IMR-90 (cell line): ENCODE data around the gene RASGRP2.
"Not testable (repeated sequence)": the region's sequence is repeated elsewhere in the genome, so short reads cannot be mapped to it uniquely, and the experiment has no call there.

Experiments
- CTCF ChIP-seq: conservative IDR thresholded peaks from 2 replicates; pipeline ENCODE4 v1.5.1; 2012; ENCODE audit warnings: mild to moderate bottlenecking, low read depth, low read length, improper control_type of control experiment
- FOS ChIP-seq: fragments of 150-350 bp; IDR thresholded peaks from 2 replicates; pipeline ENCODE4 v1.6.1; 2016; ENCODE audit warnings: low read depth, low read length
- POLR2A ChIP-seq: IDR thresholded peaks from 2 replicates; pipeline ENCODE4 v1.6.1; 2012; ENCODE audit warnings: mild to moderate bottlenecking, low read depth, low read length
- RAD21 ChIP-seq: IDR thresholded peaks from 2 replicates; pipeline ENCODE4 v1.6.1; 2012; ENCODE audit warnings: low read length, improper control_type of control experiment
- RCOR1 ChIP-seq: IDR thresholded peaks from 2 replicates; pipeline ENCODE4 v1.6.1; 2012; ENCODE audit warnings: mild to moderate bottlenecking, low read length, improper control_type of control experiment; ENCODE audit not compliant: insufficient replicate concordance
- SMC3 ChIP-seq: fragments of 150-350 bp; IDR thresholded peaks from 2 replicates; pipeline ENCODE4 v1.6.1; 2016; ENCODE audit warnings: low read depth, mild to moderate bottlenecking, antibody characterized with exemption, low read length, moderate library complexity

- not testable (repeated sequence) for TF ChIP-seq CTCF, RAD21, RCOR1, SMC3, POLR2A, FOS
Measured at GRCh38 chr11:64701956-64702355, 42.0 kb downstream of the RASGRP2 start.
